Gastrocnemius medialis (tissue), 4 donors: ENCODE data around the gene CTCFL. TPM values are rescaled to one million over a fixed set of nuclear protein-coding genes. Genes with fewer than 3 reads are reported as not detected.

ENCODE experiments used
- ATAC-seq, 2 donors: fragments of 150-250 bp; one replicate each; pipeline ENCODE4 v1.9.1; 2016
- DNase-seq, 2 donors: peaks; one replicate each; pipeline ENCODE4 v3.0.0-alpha.2; 2019
- H3K27ac ChIP-seq, 4 donors: fragments of 200-600 bp; sonication (generic); 1 replicate in 1 of 4; 2 replicates in 3 of 4; pipeline ENCODE4 v1.5.1; 2016 to 2018; ENCODE audit warnings: mild to moderate bottlenecking in 2 of 4, moderate library complexity in 1 of 4
- H3K27me3 ChIP-seq, 3 donors: fragments of 200-600 bp; sonication (generic) in 2 of 3; 1 replicate in 1 of 3; 2 replicates in 2 of 3; pipeline versions ENCODE4 v1.5.1 to v1.6.0; 2016 to 2019; ENCODE audit warnings: mild to moderate bottlenecking in 1 of 3, moderate library complexity in 1 of 3
- H3K36me3 ChIP-seq, 2 donors: fragments of 200-600 bp; sonication (generic) in 1 of 2; one replicate each; pipeline ENCODE4 v1.5.1; 2017 to 2018
- H3K4me1 ChIP-seq, 2 donors: fragments of 200-600 bp; sonication (generic) in 1 of 2; one replicate each; pipeline ENCODE4 v1.5.1; 2016 to 2017; ENCODE audit warnings: mild to moderate bottlenecking in 2 of 2
- H3K4me3 ChIP-seq, 4 donors: fragments of 200-600 bp; sonication (generic) in 3 of 4; 1 replicate in 1 of 4; 2 replicates in 3 of 4; pipeline ENCODE4 v1.5.1; 2016 to 2019; ENCODE audit warnings: mild to moderate bottlenecking in 2 of 4
- H3K9me3 ChIP-seq, 3 donors: fragments of 200-600 bp; sonication (generic) in 2 of 3; 1 replicate in 1 of 3; 2 replicates in 2 of 3; pipeline ENCODE4 v1.5.1; 2016 to 2019
- CTCF ChIP-seq, 5 experiments: fragments of 450-650 bp in 3 of 5; fragments of 200-600 bp in 2 of 5; sonication (generic) in 2 of 5; IDR thresholded peaks in 4 of 5; conservative IDR thresholded peaks in 1 of 5; 1 replicate in 4 of 5; 2 replicates in 1 of 5; pipeline ENCODE4 v1.5.1; 2016 to 2019; ENCODE audit warnings: antibody characterized with exemption in 5 of 5, mild to moderate bottlenecking in 3 of 5, moderate library complexity in 3 of 5
- POLR2A ChIP-seq, 2 donors: fragments of 450-650 bp; IDR thresholded peaks; one replicate each; pipeline ENCODE4 v1.6.1; 2017; ENCODE audit warnings: antibody characterized with exemption in 2 of 2, mild to moderate bottlenecking in 2 of 2, moderate library complexity in 2 of 2
- in situ Hi-C, 4 donors: fragments of 200-750 bp; cut with MboI; loops; one replicate each; pipeline versions ENCODE4 v1.15.0 to v1.8.0; 2017; ENCODE audit warnings: low sequenced_read_pairs in 4 of 4
- intact Hi-C: fragments of 100-400 bp; cut with DNase I; formaldehyde crosslinking; loops from one replicate; pipeline ENCODE4 v1.15.1; 2023; ENCODE audit warnings: low total_unique reads
- total RNA-seq, 4 donors: library from RNA; depleted of rRNA; stranded (reverse); fragments of >200 nt; gene quantifications; one replicate each; pipeline versions ENCODE4 v1.1.0 to v1.2.3, GENCODE V29; 2016

Gene CTCFL
- total RNA-seq, 4 donors from 2014 or later: not detected

- Histone ChIP-seq H3K9me3 (no peaks in the 10 kb centered on the region), H3K27ac (no peak overlapping the region), H3K4me1 (no peaks in the 10 kb centered on the region), H3K4me3 (no peak overlapping the region), H3K27me3 (no peaks in the 10 kb centered on the region), H3K36me3 (no peaks in the 10 kb centered on the region)
- in situ Hi-C loops (no loop called here), intact Hi-C loops (no loop called here)
- TF ChIP-seq CTCF (IDR thresholded peaks at IDR 0.05 in 4 of 5, conservative IDR thresholded peaks at IDR 0.05 in 1 of 5): no peak
- TF ChIP-seq POLR2A (IDR thresholded peaks at IDR 0.05): no peak
- ATAC-seq (no peak), DNase-seq (no peak)
Observed at GRCh38 chr20:57527728-57528127, 2.8 kb upstream of the CTCFL start.

- Histone ChIP-seq H3K4me3 (no peak overlapping the region), H3K36me3 (no peaks in the 10 kb centered on the region), H3K9me3 (no peaks in the 10 kb centered on the region), H3K27me3 (no peaks in the 10 kb centered on the region), H3K4me1 (no peaks in the 10 kb centered on the region), H3K27ac (no peak overlapping the region)
- no peak for DNase-seq
- in situ Hi-C loops: no loop called here
- intact Hi-C loops: no loop called here
- no peak for TF ChIP-seq CTCF (IDR thresholded peaks at IDR 0.05 in 4 of 5, conservative IDR thresholded peaks at IDR 0.05 in 1 of 5)
- no peak for TF ChIP-seq POLR2A (IDR thresholded peaks at IDR 0.05)
- no peak for ATAC-seq
Observed at GRCh38 chr20:57526885-57527460, 2.0 kb upstream of the CTCFL start.

- DNase-seq (no peak), ATAC-seq (no peak)
- Histone ChIP-seq H3K4me1 (no peaks in the 10 kb centered on the region), H3K36me3 (no peaks in the 10 kb centered on the region), H3K27ac (no peak overlapping the region), H3K9me3 (no peaks in the 10 kb centered on the region), H3K4me3 (no peak overlapping the region), H3K27me3 (no peaks in the 10 kb centered on the region)
- intact Hi-C loops (no loop called here), in situ Hi-C loops (no loop called here)
- TF ChIP-seq POLR2A (IDR thresholded peaks at IDR 0.05) (no peak), CTCF (IDR thresholded peaks at IDR 0.05 in 4 of 5, conservative IDR thresholded peaks at IDR 0.05 in 1 of 5) (no peak)
Observed at GRCh38 chr20:57526087-57526884, 1.3 kb upstream of the CTCFL start.

- intact Hi-C loops (no loop called here), in situ Hi-C loops (no loop called here)
- no peak for DNase-seq
- Histone ChIP-seq H3K27me3 (no peaks in the 10 kb centered on the region), H3K4me1 (no peaks in the 10 kb centered on the region), H3K36me3 (no peaks in the 10 kb centered on the region), H3K4me3 (no peak overlapping the region), H3K27ac (no peak overlapping the region), H3K9me3 (no peaks in the 10 kb centered on the region)
- ATAC-seq: no peak
- no peak for TF ChIP-seq POLR2A (IDR thresholded peaks at IDR 0.05)
- TF ChIP-seq CTCF (IDR thresholded peaks at IDR 0.05 in 4 of 5, conservative IDR thresholded peaks at IDR 0.05 in 1 of 5): no peak
Observed at GRCh38 chr20:57525328-57526086, 567 bp upstream of the CTCFL start.
